ENCODE results near the gene CCDC154. TPM values are rescaled to one million over a fixed set of nuclear protein-coding genes. Genes with fewer than 3 reads are reported as not detected.
A peak's percentile ranks its signal among the peaks of the same experiment; 100 is the strongest.

CCDC154 gene
- total and polyA plus RNA-seq, 2 donors from 2014 or later, result 1.8 to 2.8 TPM

DNA sequence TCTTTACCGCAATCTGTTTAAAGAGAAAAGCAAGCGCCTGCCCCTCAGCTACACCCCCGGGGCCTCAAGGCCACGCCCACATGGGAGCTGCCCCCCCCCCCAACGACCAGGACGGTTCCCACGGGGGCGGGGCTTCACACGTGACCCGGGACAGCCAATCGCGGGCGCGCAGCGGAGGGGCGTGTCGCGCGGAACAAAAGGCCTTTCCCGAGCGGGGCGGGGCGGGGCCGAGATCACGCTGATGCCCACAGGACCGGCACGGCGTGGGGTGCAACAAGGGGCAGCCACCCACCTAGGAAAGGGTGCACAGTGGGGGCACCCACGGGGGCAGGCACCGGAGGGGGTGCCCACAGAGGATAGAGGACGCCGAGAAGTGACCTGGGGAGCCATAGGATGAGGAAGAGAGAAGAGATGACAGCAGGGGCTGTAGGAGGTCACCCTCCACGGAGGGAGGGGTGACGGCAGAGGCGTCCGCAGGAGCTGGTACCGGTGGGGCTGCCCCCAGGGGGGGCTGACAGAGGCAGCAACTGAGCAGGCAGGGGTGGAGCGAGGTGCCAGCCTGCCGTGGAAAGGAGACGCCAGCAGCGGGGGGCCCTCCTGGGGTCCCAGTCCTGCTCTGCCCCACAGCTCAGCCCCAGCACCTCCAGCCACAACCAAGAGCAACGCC, 36.1 kb downstream of the CCDC154 start:
- peak overlapping the region in 1 of 3 donors; percentile 19 for H3K9ac ChIP-seq (ENCODE audit: low read length in 3 of 3)
- no peak overlapping the region for H3K27ac ChIP-seq (ENCODE audit: low read depth in 2 of 2, low read length in 2 of 2)
- no peaks in the 10 kb centered on the region for H3K27me3 ChIP-seq (ENCODE audit: control insufficient read depth, insufficient read depth, low read length)
- H3K4me3 ChIP-seq (ENCODE audit: low read length in 3 of 3), result peak overlapping the region; percentile 24 to 48 (median 40)
- intact Hi-C loops (cut with DNase I), result no loop called here
- FAIRE-seq (no peak), DNase-seq (peak; percentile 91 to 97 (median 95))
- no peak for TF ChIP-seq CTCF (IDR thresholded peaks at IDR 0.05; ENCODE audit: borderline replicate concordance, extremely low read depth, insufficient read depth)
- no peaks in the 10 kb centered on the region for H3K9me3 ChIP-seq (ENCODE audit: control insufficient read depth in 2 of 3, insufficient read depth in 1 of 3, low read length in 3 of 3)
- H3K4me1 ChIP-seq (ENCODE audit: control insufficient read depth in 2 of 3, insufficient read depth in 2 of 3, low read depth in 1 of 3, low read length in 3 of 3), result peaks cover 0 to 7% (median 0%) of the 10 kb centered on the region in 3 donors
- no peaks in the 10 kb centered on the region for H3K36me3 ChIP-seq (ENCODE audit: control insufficient read depth in 2 of 3, insufficient read depth in 3 of 3, low read length in 3 of 3)

DNA sequence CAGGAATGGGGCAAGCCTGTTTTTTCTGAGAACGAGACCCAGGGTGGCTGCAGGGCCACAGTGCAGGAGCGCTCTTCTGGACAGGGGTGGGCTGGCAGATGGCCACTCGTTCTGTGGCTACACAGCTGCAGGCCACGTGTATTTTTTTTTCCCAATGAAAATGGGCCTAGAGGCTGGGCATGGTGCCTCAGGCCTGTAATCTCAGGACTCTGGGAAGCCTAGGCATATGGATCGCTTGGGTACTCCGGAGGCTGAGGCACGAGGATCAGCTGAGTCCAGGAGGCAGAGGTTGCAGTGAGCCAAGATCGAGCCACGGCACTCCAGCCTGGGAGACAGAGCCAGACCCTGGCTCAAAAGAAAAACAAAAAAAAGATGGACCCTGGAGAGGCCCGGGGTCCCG, 36.6 kb downstream of the CCDC154 start:
- intact Hi-C loops (cut with DNase I), result no loop called here
- peaks cover 0 to 6% (median 0%) of the 10 kb centered on the region in 3 donors for H3K4me1 ChIP-seq (ENCODE audit: control insufficient read depth in 2 of 3, insufficient read depth in 2 of 3, low read depth in 1 of 3, low read length in 3 of 3)
- no peaks in the 10 kb centered on the region for H3K9me3 ChIP-seq (ENCODE audit: control insufficient read depth in 2 of 3, insufficient read depth in 1 of 3, low read length in 3 of 3)
- FAIRE-seq, result no peak
- no peak overlapping the region for H3K4me3 ChIP-seq (ENCODE audit: low read length in 3 of 3)
- no peaks in the 10 kb centered on the region for H3K36me3 ChIP-seq (ENCODE audit: control insufficient read depth in 2 of 3, insufficient read depth in 3 of 3, low read length in 3 of 3)
- no peak overlapping the region for H3K27ac ChIP-seq (ENCODE audit: low read depth in 2 of 2, low read length in 2 of 2)
- TF ChIP-seq CTCF (IDR thresholded peaks at IDR 0.05; ENCODE audit: borderline replicate concordance, extremely low read depth, insufficient read depth), result no peak
- no peak for DNase-seq
- no peaks in the 10 kb centered on the region for H3K27me3 ChIP-seq (ENCODE audit: control insufficient read depth, insufficient read depth, low read length)
- peak overlapping the region in 1 of 3 donors; percentile 19 for H3K9ac ChIP-seq (ENCODE audit: low read length in 3 of 3)

DNA sequence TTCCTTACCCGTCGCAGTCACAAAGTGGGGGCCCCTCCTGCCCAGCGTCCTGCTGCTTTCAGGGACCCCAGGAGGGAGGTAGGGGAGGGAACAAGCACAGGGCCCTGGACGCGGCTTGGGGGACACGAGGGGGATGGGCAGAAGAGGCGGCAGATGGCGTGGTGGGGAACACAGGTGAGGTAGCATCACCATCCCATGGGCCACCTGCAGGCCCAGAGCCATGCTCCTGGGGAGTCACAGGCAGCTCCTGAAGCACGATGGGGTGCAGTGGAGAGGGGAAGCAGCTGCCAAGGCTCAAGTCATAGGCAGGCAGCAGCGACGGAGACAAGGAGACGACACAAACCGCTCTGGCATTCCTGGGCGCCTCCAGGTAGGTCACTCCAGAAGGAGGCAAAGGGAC, 40.6 kb downstream of the CCDC154 start:
- no peak overlapping the region for H3K27ac ChIP-seq (ENCODE audit: low read depth in 2 of 2, low read length in 2 of 2)
- DNase-seq, result no peak

More for the DNA sequence above, 40.6 kb downstream of the CCDC154 start:
- H3K4me3 ChIP-seq (ENCODE audit: low read length in 3 of 3), result no peak overlapping the region
- no peaks in the 10 kb centered on the region for H3K27me3 ChIP-seq (ENCODE audit: control insufficient read depth, insufficient read depth, low read length)
- intact Hi-C loops (cut with DNase I), result no loop called here
- no peak for TF ChIP-seq CTCF (IDR thresholded peaks at IDR 0.05; ENCODE audit: borderline replicate concordance, extremely low read depth, insufficient read depth)
- peaks cover 0 to 4% (median 0%) of the 10 kb centered on the region in 3 donors for H3K4me1 ChIP-seq (ENCODE audit: control insufficient read depth in 2 of 3, insufficient read depth in 2 of 3, low read depth in 1 of 3, low read length in 3 of 3)
- no peak overlapping the region for H3K9ac ChIP-seq (ENCODE audit: low read length in 3 of 3)
- FAIRE-seq, result no peak
- H3K36me3 ChIP-seq (ENCODE audit: control insufficient read depth in 2 of 3, insufficient read depth in 3 of 3, low read length in 3 of 3), result peaks cover 0 to 8% (median 5%) of the 10 kb centered on the region in 3 donors
- no peaks in the 10 kb centered on the region for H3K9me3 ChIP-seq (ENCODE audit: control insufficient read depth in 2 of 3, insufficient read depth in 1 of 3, low read length in 3 of 3)

All from kidney (tissue), 14 donors.